GM18907 (cell line): ENCODE measurements around the gene LCE6A.
A peak's percentile ranks its signal among the peaks of the same experiment; 100 is the strongest.

Experiments
- ATAC-seq: cut with Tn5 transposase; IDR thresholded peaks from one replicate; pipeline ENCODE4 v1.9.1; 2021; ENCODE audit warnings: mild to moderate bottlenecking, moderate library complexity; ENCODE audit not compliant: unreplicated experiment

LCE6A gene

DNA sequence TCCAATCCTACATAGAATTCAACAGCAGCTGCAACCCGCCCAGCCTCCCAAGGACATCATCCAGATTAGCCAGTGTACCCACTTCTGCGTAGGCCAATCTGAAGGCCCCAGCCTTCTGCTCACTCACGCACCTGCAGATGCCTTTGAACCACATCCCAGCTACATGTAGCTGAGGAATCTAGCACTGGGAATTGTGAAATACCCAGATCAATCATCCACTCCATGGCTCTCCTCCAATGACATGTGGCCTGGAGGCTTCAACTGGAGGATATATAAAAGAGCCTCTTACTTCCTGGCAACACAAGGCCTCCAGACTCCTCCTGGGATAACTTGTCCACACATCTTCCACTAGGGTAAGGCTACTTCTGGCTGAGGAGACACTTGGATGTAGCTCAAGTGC lies at the start of gene LCE6A:
Gene LCE6A, plus strand, starts transcription at position 301 of the 400 bp plus-strand sequence. CDS start 665 bp downstream, outside the sequence.
- no peak for ATAC-seq

- ATAC-seq: no peak
Measured at GRCh38 chr1:152795686-152796085, 47.0 kb upstream of the LCE6A start.

GRCh38 chr1:152796421-152796820 lies 46.2 kb upstream of the LCE6A start, which contains the start of gene LCE1D:
Gene LCE1D, plus strand, starts transcription at chr1:152796721. Its CDS starts 1,074 bp downstream, at chr1:152797795.
- ATAC-seq: no peak

DNA sequence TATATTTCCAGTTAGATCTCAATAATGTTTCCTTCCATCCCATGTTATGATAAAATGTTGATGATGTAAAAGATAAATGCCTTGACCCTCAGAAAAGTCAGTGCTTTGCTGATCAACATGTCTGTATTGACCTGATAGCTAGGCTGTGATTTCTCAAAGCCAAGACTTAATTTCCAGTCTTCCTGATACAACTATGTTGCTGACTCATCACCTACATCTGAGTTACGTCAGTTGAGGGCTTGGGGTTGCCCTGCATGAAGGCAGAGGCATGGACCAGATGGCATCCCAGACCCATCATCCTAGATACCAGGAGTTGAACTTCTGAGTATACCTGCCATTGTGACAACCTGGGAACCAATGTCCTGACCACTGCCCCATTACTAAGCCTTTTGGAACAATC lies 41.3 kb upstream of the LCE6A start:
- no peak for ATAC-seq

- no peak for ATAC-seq
Measured at GRCh38 chr1:152806576-152806975, 36.1 kb upstream of the LCE6A start, which contains the start of gene LCE1C. Gene LCE1C, minus strand, starts transcription at chr1:152806651. Its CDS starts 1,173 bp downstream, at chr1:152805478.

DNA sequence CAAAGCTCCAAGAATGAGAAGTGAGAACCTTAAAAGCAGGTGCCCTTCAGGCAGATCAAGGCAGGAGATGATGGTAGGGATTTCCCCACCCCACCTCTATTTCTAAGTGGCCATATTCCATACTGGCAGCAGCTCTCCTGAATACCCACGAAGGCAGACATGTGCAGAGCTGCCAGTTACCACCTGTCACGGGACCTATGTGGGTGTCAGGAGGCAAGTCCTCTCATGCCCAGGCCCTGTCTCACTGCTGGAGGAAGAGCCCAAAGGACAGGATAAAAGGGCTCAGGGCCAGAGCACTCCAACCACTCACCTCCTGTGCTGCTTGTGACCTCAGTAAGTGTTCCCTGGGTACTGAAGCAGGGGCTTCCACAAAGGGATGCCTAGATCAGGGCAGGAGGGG lies 31.6 kb upstream of the LCE6A start:
- no peak for ATAC-seq

GRCh38 chr1:152811671-152812070 lies 31.0 kb upstream of the LCE6A start, which contains the start of gene LCE1B:
Gene LCE1B, plus strand, starts transcription at chr1:152811971. Its CDS starts 476 bp downstream, at chr1:152812447.
- ATAC-seq: no peak

GRCh38 chr1:152817309-152817708 lies 25.3 kb upstream of the LCE6A start:
- no peak for ATAC-seq

DNA sequence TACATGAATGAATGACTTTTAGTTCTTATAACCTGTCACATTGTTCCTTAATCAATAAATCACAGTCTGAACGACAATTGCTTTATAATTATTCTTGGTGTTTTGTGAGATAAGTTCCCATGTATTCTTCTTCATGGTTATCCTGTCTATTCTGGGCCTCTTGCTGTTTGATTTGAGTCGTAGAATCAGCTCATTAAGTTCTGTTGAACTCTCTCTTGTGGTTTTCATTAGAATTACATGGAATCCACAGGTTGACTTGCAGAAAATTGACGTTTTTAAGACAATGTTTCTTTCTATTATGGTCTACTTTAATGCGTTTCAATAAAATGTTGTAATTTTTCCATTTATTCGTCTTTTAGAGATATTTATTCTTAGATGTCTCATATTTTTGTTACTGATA lies 19.4 kb upstream of the LCE6A start:
- no peak for ATAC-seq

GRCh38 chr1:152824964-152825363 lies 17.7 kb upstream of the LCE6A start:
- no peak for ATAC-seq

DNA sequence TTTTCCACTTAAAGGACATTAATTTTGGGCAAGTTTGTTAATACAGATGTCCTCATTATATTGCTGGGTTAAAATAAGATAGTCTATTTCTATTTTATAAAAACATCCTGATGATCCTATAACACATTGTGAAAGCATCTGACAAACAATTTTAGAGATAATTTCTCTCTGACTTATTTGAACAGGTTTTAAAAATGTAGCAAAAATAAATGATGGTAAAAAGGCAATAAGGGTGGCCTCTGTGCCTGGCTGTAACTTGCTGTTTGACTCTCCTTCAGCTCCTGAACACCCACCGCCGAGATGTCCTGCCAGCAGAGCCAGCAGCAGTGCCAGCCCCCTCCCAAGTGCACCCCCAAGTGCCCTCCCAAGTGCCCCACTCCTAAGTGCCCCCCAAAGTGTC lies 15.5 kb upstream of the LCE6A start, which contains the start of gene LCE1A:
Gene LCE1A, plus strand, starts transcription at position 301 of the 400 bp plus-strand sequence. Its CDS starts 0 bp downstream, at position 301.
- no peak for ATAC-seq

GRCh38 chr1:152836870-152837269 lies 5.8 kb upstream of the LCE6A start:
- no peak for ATAC-seq

GRCh38 chr1:152855661-152856060 lies 13.0 kb downstream of the LCE6A start:
- no peak for ATAC-seq

DNA sequence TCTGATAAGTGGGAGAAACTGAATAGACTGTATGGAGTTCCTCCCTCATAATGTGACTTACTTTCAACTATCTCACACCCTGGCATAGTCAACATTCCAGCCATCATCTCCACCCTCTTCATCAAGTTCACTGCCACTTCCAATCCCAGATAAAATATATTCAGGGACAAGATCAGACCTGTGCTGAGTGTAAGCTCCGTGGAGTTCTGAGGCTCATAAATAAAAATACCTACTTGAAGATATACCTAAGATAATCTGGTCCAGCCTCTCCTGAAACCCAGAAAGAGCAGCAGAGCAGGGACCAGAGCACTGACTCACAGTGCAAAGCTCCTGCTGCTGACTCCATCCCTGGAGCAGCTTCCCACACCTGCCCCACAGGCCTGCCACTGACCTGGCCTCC lies 15.4 kb downstream of the LCE6A start:
- ATAC-seq: no peak

DNA sequence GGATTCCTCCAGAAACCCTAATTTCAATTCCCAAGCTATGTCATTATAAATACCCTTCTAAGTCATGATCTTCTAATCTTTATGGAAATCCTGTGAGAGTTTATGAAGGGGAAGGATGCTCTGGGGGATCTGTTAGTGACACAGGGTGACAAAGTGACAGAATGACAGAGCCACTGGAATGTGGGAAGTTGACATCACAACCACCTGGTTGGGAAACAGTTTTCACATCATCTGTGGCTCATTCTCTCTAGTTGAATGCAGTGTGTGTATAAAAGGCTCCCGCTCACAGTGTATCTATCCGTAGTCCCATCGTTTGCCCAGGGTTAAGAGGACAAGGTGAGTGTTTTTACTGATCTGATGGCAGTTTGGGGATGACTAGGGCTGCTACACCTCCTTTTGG lies 17.0 kb downstream of the LCE6A start, which contains the start of gene LCE7A:
Gene LCE7A, plus strand, starts transcription at position 301 of the 400 bp plus-strand sequence. CDS start 702 bp downstream, outside the sequence.
- ATAC-seq: no peak

DNA sequence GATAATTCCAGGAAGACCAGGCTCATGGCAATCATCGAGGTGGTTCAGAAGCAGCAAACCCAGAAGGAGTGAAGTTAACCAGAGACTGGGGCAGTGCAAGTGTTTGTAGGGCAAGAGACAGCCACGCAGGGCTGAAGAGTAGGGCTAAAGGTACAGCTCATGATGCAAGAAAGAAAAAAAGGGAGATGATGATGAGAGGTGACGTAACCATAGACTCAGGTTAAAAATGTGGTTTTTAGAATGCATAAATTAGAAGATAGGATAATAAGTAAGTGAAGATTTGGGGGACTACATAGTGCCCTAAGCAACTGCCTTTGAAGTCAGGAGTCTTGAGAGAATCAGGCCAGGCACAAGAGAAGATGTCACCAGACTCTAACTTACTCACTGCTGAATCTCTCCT lies 17.5 kb downstream of the LCE6A start:
- no peak for ATAC-seq

DNA sequence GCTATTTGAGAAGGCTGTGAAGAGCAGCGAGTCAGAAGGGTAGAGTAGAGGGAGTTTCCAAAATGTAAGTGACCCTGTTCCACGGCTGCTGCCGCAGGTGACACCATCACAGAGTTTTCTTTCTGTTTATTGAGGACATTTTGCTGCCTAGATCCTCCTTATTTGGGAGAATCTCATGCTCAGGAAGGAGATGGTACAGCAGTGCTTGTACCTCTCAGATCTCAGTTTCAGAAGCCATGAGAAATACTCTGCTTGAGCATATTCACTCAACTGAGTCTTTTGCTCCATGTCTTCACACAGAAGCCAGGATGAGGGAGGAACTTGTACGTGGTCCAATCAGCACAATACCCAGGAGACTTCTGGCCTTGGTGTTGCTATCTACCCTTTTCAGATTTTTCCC lies 18.7 kb downstream of the LCE6A start:
- no peak for ATAC-seq

DNA sequence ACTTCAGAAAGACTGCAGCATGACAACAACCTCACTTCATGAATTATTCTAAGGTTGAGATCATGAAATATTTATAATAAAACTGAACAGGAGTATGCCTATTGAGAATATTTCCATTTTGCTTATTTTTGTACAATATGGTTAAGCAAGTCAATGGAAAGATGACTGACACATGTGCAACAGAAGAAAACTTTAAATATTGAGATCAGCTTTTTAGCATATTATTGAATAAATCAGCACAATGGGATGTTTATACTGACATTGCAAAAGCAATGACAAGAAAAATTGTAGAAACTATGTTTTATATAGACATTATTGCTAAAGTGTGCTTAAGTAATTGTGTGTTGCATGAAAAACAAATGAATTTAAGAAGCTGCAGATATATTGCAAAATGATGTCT lies 21.8 kb downstream of the LCE6A start:
- ATAC-seq: no peak

- ATAC-seq: no peak
Measured at GRCh38 chr1:152866321-152866720, 23.7 kb downstream of the LCE6A start.

DNA sequence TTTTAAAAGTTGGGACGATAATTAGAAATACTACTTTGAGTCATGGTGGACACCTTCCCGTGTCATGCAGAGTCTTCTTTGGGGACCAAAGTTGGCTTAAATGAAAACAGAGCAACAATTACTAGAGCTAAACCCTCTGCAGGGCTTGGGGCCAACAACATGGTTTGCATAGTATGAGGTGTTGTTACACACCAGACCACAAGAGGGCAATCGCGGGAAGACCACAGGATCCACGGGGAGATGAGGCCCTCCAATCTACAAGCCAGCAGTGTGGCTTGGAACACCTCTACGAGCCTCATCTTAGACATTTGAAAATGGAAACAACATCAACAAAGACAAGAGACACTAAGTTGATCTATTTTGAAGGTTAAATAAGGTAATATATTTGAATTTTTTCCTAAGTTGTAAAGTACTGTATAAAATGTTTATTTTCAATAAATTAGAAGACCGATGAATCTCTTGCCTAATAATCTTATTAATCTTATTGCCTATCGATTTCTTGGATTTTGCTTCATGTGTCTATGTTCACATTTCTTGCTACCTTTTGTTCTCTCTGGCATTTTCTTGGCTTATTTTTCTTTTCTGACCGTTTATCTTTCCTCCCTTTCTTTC lies 27.3 kb downstream of the LCE6A start:
- ATAC-seq: peak; percentile 74

GRCh38 chr1:152870831-152871730 lies 28.4 kb downstream of the LCE6A start:
- ATAC-seq: no peak

DNA sequence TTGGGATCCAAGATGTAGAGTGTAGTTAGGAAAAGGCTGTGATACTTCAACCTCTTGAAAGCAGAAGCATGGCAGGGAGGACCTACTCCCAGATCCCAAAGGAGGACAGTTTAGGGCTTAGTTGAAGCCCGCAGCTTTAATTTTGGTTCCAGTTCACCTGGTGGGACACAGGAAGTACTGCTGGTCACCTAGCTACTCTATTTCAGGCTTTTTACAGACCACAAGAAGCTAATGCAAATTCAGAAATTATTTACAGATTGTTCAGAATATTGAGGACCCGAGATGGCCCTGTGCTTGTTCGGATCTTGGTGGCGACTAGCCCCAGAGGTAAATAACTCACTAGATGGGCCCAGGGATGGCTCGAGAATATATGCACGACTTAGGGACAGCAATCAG lies 29.1 kb downstream of the LCE6A start:
- ATAC-seq: no peak
